ENCODE measurements around the gene PPP1R12B.
"Not testable (repeated sequence)": the region's sequence is repeated elsewhere in the genome, so short reads cannot be mapped to it uniquely, and the experiment has no call there.

DNA sequence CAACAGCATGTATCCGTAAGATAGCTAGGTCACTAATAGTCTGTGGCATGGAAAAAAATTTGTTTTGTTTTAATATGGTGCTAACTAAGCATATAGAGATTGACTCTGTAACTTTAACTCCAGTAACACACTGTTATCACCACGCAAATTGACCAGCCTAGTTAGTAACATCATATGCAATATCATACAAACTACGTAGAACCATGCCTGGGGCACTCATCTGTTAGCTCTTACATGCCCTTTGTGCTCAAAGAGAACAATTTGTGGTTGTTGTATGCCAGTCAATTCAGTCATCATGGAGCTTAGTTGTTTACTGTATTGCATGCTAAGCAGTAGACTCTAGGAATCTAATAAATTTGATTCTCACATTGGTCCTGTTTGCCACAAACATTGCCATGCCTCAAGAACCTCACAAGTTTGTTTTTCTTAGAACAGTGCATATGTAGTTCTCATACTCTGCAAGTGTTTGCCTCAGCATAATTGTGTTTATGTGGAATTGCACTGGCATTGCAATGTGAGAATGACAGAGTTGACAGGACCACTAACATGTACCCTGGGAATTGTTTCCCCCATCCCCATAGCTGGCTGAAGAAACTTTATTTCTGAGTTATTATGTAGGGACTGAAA is 179.7 kb downstream of the PPP1R12B start:
- TF ChIP-seq, protein P1, sequence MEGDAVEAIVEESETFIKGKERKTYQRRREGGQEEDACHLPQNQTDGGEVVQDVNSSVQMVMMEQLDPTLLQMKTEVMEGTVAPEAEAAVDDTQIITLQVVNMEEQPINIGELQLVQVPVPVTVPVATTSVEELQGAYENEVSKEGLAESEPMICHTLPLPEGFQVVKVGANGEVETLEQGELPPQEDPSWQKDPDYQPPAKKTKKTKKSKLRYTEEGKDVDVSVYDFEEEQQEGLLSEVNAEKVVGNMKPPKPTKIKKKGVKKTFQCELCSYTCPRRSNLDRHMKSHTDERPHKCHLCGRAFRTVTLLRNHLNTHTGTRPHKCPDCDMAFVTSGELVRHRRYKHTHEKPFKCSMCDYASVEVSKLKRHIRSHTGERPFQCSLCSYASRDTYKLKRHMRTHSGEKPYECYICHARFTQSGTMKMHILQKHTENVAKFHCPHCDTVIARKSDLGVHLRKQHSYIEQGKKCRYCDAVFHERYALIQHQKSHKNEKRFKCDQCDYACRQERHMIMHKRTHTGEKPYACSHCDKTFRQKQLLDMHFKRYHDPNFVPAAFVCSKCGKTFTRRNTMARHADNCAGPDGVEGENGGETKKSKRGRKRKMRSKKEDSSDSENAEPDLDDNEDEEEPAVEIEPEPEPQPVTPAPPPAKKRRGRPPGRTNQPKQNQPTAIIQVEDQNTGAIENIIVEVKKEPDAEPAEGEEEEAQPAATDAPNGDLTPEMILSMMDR (tag by site-specific recombination; IDR thresholded peaks at IDR 0.05): not testable (repeated sequence)
- not testable (repeated sequence) for TF ChIP-seq GLI4 (tag by site-specific recombination; IDR thresholded peaks at IDR 0.05); GFI1B (tag by site-specific recombination; IDR thresholded peaks at IDR 0.05); TCF7L2 (IDR thresholded peaks at IDR 0.05; ENCODE audit: borderline replicate concordance, low read depth, low read length); ZNF510 (tag by site-specific recombination; IDR thresholded peaks at IDR 0.05; ENCODE audit: insufficient replicate concordance); ZBTB21 (tag by site-specific recombination; IDR thresholded peaks at IDR 0.05); ZNF184 (tag by site-specific recombination; IDR thresholded peaks at IDR 0.05); ZNF202 (tag by site-specific recombination; IDR thresholded peaks at IDR 0.05; ENCODE audit: borderline replicate concordance)
- TF ChIP-seq, protein P2, sequence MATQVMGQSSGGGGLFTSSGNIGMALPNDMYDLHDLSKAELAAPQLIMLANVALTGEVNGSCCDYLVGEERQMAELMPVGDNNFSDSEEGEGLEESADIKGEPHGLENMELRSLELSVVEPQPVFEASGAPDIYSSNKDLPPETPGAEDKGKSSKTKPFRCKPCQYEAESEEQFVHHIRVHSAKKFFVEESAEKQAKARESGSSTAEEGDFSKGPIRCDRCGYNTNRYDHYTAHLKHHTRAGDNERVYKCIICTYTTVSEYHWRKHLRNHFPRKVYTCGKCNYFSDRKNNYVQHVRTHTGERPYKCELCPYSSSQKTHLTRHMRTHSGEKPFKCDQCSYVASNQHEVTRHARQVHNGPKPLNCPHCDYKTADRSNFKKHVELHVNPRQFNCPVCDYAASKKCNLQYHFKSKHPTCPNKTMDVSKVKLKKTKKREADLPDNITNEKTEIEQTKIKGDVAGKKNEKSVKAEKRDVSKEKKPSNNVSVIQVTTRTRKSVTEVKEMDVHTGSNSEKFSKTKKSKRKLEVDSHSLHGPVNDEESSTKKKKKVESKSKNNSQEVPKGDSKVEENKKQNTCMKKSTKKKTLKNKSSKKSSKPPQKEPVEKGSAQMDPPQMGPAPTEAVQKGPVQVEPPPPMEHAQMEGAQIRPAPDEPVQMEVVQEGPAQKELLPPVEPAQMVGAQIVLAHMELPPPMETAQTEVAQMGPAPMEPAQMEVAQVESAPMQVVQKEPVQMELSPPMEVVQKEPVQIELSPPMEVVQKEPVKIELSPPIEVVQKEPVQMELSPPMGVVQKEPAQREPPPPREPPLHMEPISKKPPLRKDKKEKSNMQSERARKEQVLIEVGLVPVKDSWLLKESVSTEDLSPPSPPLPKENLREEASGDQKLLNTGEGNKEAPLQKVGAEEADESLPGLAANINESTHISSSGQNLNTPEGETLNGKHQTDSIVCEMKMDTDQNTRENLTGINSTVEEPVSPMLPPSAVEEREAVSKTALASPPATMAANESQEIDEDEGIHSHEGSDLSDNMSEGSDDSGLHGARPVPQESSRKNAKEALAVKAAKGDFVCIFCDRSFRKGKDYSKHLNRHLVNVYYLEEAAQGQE (tag by site-specific recombination; IDR thresholded peaks at IDR 0.05): not testable (repeated sequence)
- TF ChIP-seq, protein P3, sequence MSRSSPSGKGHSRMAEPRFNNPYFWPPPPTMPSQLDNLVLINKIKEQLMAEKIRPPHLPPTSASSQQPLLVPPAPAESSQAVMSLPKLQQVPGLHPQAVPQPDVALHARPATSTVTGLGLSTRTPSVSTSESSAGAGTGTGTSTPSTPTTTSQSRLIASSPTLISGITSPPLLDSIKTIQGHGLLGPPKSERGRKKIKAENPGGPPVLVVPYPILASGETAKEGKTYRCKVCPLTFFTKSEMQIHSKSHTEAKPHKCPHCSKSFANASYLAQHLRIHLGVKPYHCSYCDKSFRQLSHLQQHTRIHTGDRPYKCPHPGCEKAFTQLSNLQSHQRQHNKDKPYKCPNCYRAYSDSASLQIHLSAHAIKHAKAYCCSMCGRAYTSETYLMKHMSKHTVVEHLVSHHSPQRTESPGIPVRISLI (tag by site-specific recombination; IDR thresholded peaks at IDR 0.05): not testable (repeated sequence)
- TF ChIP-seq, protein P4, sequence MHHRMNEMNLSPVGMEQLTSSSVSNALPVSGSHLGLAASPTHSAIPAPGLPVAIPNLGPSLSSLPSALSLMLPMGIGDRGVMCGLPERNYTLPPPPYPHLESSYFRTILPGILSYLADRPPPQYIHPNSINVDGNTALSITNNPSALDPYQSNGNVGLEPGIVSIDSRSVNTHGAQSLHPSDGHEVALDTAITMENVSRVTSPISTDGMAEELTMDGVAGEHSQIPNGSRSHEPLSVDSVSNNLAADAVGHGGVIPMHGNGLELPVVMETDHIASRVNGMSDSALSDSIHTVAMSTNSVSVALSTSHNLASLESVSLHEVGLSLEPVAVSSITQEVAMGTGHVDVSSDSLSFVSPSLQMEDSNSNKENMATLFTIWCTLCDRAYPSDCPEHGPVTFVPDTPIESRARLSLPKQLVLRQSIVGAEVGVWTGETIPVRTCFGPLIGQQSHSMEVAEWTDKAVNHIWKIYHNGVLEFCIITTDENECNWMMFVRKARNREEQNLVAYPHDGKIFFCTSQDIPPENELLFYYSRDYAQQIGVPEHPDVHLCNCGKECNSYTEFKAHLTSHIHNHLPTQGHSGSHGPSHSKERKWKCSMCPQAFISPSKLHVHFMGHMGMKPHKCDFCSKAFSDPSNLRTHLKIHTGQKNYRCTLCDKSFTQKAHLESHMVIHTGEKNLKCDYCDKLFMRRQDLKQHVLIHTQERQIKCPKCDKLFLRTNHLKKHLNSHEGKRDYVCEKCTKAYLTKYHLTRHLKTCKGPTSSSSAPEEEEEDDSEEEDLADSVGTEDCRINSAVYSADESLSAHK (tag by site-specific recombination; IDR thresholded peaks at IDR 0.05): not testable (repeated sequence)
